Astrocyte of the cerebellum (primary cell): ENCODE results near the gene CHRNA5.
"Not testable (repeated sequence)": the region's sequence is repeated elsewhere in the genome, so short reads cannot be mapped to it uniquely, and the experiment has no call there.

Source experiments
- DNase-seq: peaks from one replicate; pipeline ENCODE4 v3.0.0-alpha.2; 2011; ENCODE audit warnings: low read depth
- H3K4me3 ChIP-seq: 2 replicates; pipeline ENCODE4 v1.5.1; 2011; ENCODE audit warnings: mild to moderate bottlenecking, low read depth, low read length, moderate library complexity
- CTCF ChIP-seq: IDR thresholded peaks from 2 replicates; pipeline ENCODE4 v1.5.1; 2012; ENCODE audit warnings: low read length, low read depth, moderate library complexity, mild to moderate bottlenecking; ENCODE audit errors: missing control alignments
- in situ Hi-C: cut with HindIII; loops from 2 replicates; pipeline ENCODE4 v1.10.0; 2017; ENCODE audit warnings: low sequenced_read_pairs

CHRNA5 gene

GRCh38 chr15:78538358-78538757, 27.0 kb upstream of the CHRNA5 start:
- in situ Hi-C loops: no loop called here
- H3K4me3 ChIP-seq: no peak overlapping the region
- TF ChIP-seq CTCF: no peak
- no peak for DNase-seq

GRCh38 chr15:78539464-78540140, 25.7 kb upstream of the CHRNA5 start:
- in situ Hi-C loops, DNase-seq: not testable (repeated sequence)
- peak overlapping the region; percentile 94 for H3K4me3 ChIP-seq

- no peak for TF ChIP-seq CTCF
- peak; percentile 51 for DNase-seq
- H3K4me3 ChIP-seq: peak within 1 kb of the TSS; percentile 94
- in situ Hi-C loops: no loop called here
These were observed 25.0 kb upstream of the CHRNA5 start, which contains the start of gene PSMA4 for GRCh38 chr15:78540141-78540870. PSMA4 (plus strand) TSS chr15:78540444; CDS start chr15:78541928, 1,484 bp downstream.

- in situ Hi-C loops: no loop called here
- no peak for TF ChIP-seq CTCF
- peak overlapping the region; percentile 94 for H3K4me3 ChIP-seq
- no peak for DNase-seq
These were observed 24.2 kb upstream of the CHRNA5 start for GRCh38 chr15:78540871-78541743.

GRCh38 chr15:78541744-78542034, 23.6 kb upstream of the CHRNA5 start:
- DNase-seq: no peak
- TF ChIP-seq CTCF: no peak
- in situ Hi-C loops: no loop called here
- peak overlapping the region; percentile 94 for H3K4me3 ChIP-seq

GRCh38 chr15:78542647-78543046, 22.7 kb upstream of the CHRNA5 start:
- no peak for TF ChIP-seq CTCF
- in situ Hi-C loops: no loop called here
- H3K4me3 ChIP-seq: no peak overlapping the region
- DNase-seq: no peak
